H9 (cell line): Measurements from ENCODE around the gene MESP1. TPM values are rescaled to one million over a fixed set of nuclear protein-coding genes. Genes with fewer than 3 reads are reported as not detected.
A peak's percentile ranks its signal among the peaks of the same experiment; 100 is the strongest.

Experiments used
- DNase-seq: peaks from one replicate; pipeline ENCODE4 v3.0.0-alpha.2; 2017
- H2AFZ ChIP-seq: one replicate; pipeline ENCODE4 v1.6.1; 2013; ENCODE audit warnings: mild to moderate bottlenecking, low read length, control low read depth, moderate library complexity
- H2AK5ac ChIP-seq: 2 replicates; pipeline ENCODE4 v1.6.1; 2013; ENCODE audit warnings: low read length, control low read depth, mixed read lengths; ENCODE audit not compliant: insufficient read length
- H2BK120ac ChIP-seq: one replicate; pipeline ENCODE4 v1.6.1; 2013; ENCODE audit warnings: low read depth, mild to moderate bottlenecking, low read length, control low read depth, inconsistent platforms; ENCODE audit not compliant: poor library complexity, severe bottlenecking
- H2BK12ac ChIP-seq: 2 replicates; pipeline ENCODE4 v1.6.1; 2013; ENCODE audit warnings: low read length, control low read depth, mixed read lengths, low read depth; ENCODE audit not compliant: insufficient read length
- H2BK15ac ChIP-seq: 2 replicates; pipeline ENCODE4 v1.6.1; 2013; ENCODE audit warnings: low read depth, low read length, control low read depth
- H2BK20ac ChIP-seq: one replicate; pipeline ENCODE4 v1.6.1; 2013; ENCODE audit warnings: low read depth, mild to moderate bottlenecking, low read length, control low read depth, inconsistent platforms; ENCODE audit not compliant: poor library complexity, severe bottlenecking
- H2BK5ac ChIP-seq: 2 replicates; pipeline ENCODE4 v1.6.1; 2013; ENCODE audit warnings: low read length, control low read depth, mixed read lengths; ENCODE audit not compliant: insufficient read length
- H3K14ac ChIP-seq: 2 replicates; pipeline ENCODE4 v1.6.1; 2013; ENCODE audit warnings: low read length, control low read depth; ENCODE audit not compliant: insufficient read depth
- H3K18ac ChIP-seq: 2 replicates; pipeline ENCODE4 v1.6.1; 2013; ENCODE audit warnings: low read depth, mild to moderate bottlenecking, mixed read lengths, low read length, control low read depth; ENCODE audit not compliant: insufficient read length
- H3K23ac ChIP-seq: 2 replicates; pipeline ENCODE4 v1.6.1; 2013; ENCODE audit warnings: low read length, control low read depth, mixed read lengths, low read depth; ENCODE audit not compliant: insufficient read length
- H3K23me2 ChIP-seq: 2 replicates; pipeline ENCODE4 v1.6.1; 2013; ENCODE audit warnings: low read depth, mild to moderate bottlenecking, mixed read lengths, low read length, control low read depth; ENCODE audit not compliant: insufficient read length, poor library complexity, severe bottlenecking
- H3K27ac ChIP-seq: 2 replicates; pipeline ENCODE4 v1.5.1; 2013; ENCODE audit warnings: low read length, control low read depth, mixed read lengths, low read depth; ENCODE audit not compliant: insufficient read length
- H3K27me3 ChIP-seq: 2 replicates; pipeline ENCODE4 v1.6.1; 2013; ENCODE audit warnings: low read length, control low read depth, inconsistent platforms; ENCODE audit not compliant: insufficient read depth
- H3K4ac ChIP-seq: 2 replicates; pipeline ENCODE4 v1.6.1; 2013; ENCODE audit warnings: low read depth, mild to moderate bottlenecking, control low read depth, inconsistent platforms, low read length, moderate library complexity
- H3K4me1 ChIP-seq: 2 replicates; pipeline ENCODE4 v1.6.1; 2013; ENCODE audit warnings: low read length, control low read depth, inconsistent platforms; ENCODE audit not compliant: insufficient read depth
- H3K4me2 ChIP-seq: 2 replicates; pipeline ENCODE4 v1.6.1; 2013; ENCODE audit warnings: low read length, control low read depth, mixed read lengths; ENCODE audit not compliant: insufficient read length, insufficient read depth
- H3K56ac ChIP-seq: 2 replicates; pipeline ENCODE4 v1.6.1; 2013; ENCODE audit warnings: low read depth, mild to moderate bottlenecking, mixed read lengths, low read length, control low read depth; ENCODE audit not compliant: insufficient read length
- H3K79me1 ChIP-seq: 2 replicates; pipeline ENCODE4 v1.6.1; 2013; ENCODE audit warnings: low read depth, mild to moderate bottlenecking, moderate library complexity, low read length, control low read depth, inconsistent platforms; ENCODE audit not compliant: insufficient read depth, poor library complexity, severe bottlenecking
- H3K79me2 ChIP-seq: 2 replicates; pipeline ENCODE4 v1.6.1; 2013; ENCODE audit warnings: low read length, control low read depth, inconsistent platforms; ENCODE audit not compliant: insufficient read depth
- H3K9ac ChIP-seq: 2 replicates; pipeline ENCODE4 v1.6.1; 2013; ENCODE audit warnings: low read length, control low read depth, mixed read lengths; ENCODE audit not compliant: insufficient read length; ENCODE audit errors: extremely low read depth
- H3K9me3 ChIP-seq: one replicate; pipeline ENCODE4 v1.6.1; 2013; ENCODE audit warnings: low read depth, low read length, inconsistent platforms; ENCODE audit not compliant: control insufficient read depth
- H3T11ph ChIP-seq: one replicate; pipeline ENCODE4 v1.6.1; 2013; ENCODE audit warnings: mild to moderate bottlenecking, low read length, control low read depth, inconsistent platforms
- H4K20me1 ChIP-seq: one replicate; pipeline ENCODE4 v1.6.1; 2013; ENCODE audit not compliant: control insufficient read depth, insufficient read length, insufficient read depth
- H4K5ac ChIP-seq: 2 replicates; pipeline ENCODE4 v1.6.1; 2013; ENCODE audit warnings: low read depth, mild to moderate bottlenecking, mixed read lengths, low read length, control low read depth; ENCODE audit not compliant: insufficient read length
- H4K8ac ChIP-seq: replicated peaks from 2 replicates; pipeline ENCODE4 v1.6.1; 2013; ENCODE audit warnings: low read length, control low read depth, mixed read lengths, low read depth; ENCODE audit not compliant: insufficient read length
- H4K91ac ChIP-seq: 2 replicates; pipeline ENCODE4 v1.6.1; 2013; ENCODE audit warnings: low read depth, mild to moderate bottlenecking, moderate library complexity, mixed read lengths, low read length, control low read depth; ENCODE audit not compliant: insufficient read length
- H3K27ac Mint-ChIP-seq, 3 experiments: 2 replicates in 2 of 3; 3 replicates in 1 of 3; pipeline ENCODE4 v1.8.0; 2020 to 2021; ENCODE audit warnings: mixed read lengths in 3 of 3, mild to moderate bottlenecking in 1 of 3, moderate library complexity in 1 of 3
- H3K27me3 Mint-ChIP-seq: 2 replicates; pipeline ENCODE4 v1.8.0; 2021; ENCODE audit warnings: low read depth, mild to moderate bottlenecking, moderate library complexity, mixed read lengths
- H3K36me3 Mint-ChIP-seq, 3 experiments: 2 replicates in 2 of 3; 3 replicates in 1 of 3; pipeline ENCODE4 v1.8.0; 2020 to 2021; ENCODE audit warnings: low read depth in 3 of 3, mixed read lengths in 3 of 3; ENCODE audit not compliant: insufficient read depth in 1 of 3
- H3K4me1 Mint-ChIP-seq, 2 experiments: 2 replicates each; pipeline ENCODE4 v1.8.0; 2020; ENCODE audit warnings: mixed read lengths in 2 of 2
- H3K4me3 Mint-ChIP-seq, 2 experiments: 2 replicates in 1 of 2; 3 replicates in 1 of 2; pipeline ENCODE4 v1.8.0; 2020 to 2021; ENCODE audit warnings: mild to moderate bottlenecking in 2 of 2, mixed read lengths in 2 of 2, moderate library complexity in 1 of 2
- H3K9me3 Mint-ChIP-seq, 2 experiments: 2 replicates in 1 of 2; 3 replicates in 1 of 2; pipeline ENCODE4 v1.8.0; 2020; ENCODE audit warnings: mild to moderate bottlenecking in 2 of 2, mixed read lengths in 2 of 2, moderate library complexity in 1 of 2
- CTCF ChIP-seq: fragments of 200-600 bp; sonication (generic); conservative IDR thresholded peaks from 3 replicates; pipeline ENCODE4 v1.8.0; 2021; ENCODE audit warnings: antibody characterized with exemption, mild to moderate bottlenecking
- WGBS: extraction: QIAGEN DNeasy Blood & Tissue Kit; methylation state at CpG from one replicate; pipeline ENCODE4 v1.1.7; 2013; ENCODE audit warnings: missing lambda C conversion rate, low lambda C conversion rate, mixed read lengths; ENCODE audit not compliant: insufficient read length; ENCODE audit errors: extremely low coverage; 5-methylcytosine and 5-hydroxymethylcytosine counted together
- total RNA-seq: library from RNA; stranded (reverse); gene quantifications from 2 replicates; pipeline ENCODE4 v1.2.1, GENCODE V29; 2021

MESP1 gene
- total RNA-seq, 1 experiment from 2014 or later: not detected

GRCh38 chr15:89781891-89782618 is 31.0 kb upstream of the MESP1 start:
- Histone ChIP-seq H3T11ph (no peak overlapping the region), H3K4me1 (peaks cover 6% of the 10 kb centered on the region), H3K23ac (no peak overlapping the region), H2BK120ac (no peak overlapping the region), H3K9ac (no peak overlapping the region), H3K4ac (no peak overlapping the region), H2BK15ac (0 out of 2 replicates have a peak overlapping the region, but pooled peaks have one; percentile 24), H3K18ac (no peak overlapping the region), H3K27me3 (no peaks in the 10 kb centered on the region; the same call in 1 of the 2 replicates), H3K79me2 (no peaks in the 10 kb centered on the region), H2AK5ac (no peak overlapping the region), H3K79me1 (no peaks in the 10 kb centered on the region), H4K5ac (no peak overlapping the region), H3K9me3 (no peaks in the 10 kb centered on the region), H3K4me2 (no peak overlapping the region), H3K23me2 (no peaks in the 10 kb centered on the region), H3K56ac (no peak overlapping the region), H4K20me1 (no peaks in the 10 kb centered on the region), H4K8ac (no peak overlapping the region), H3K14ac (no peak overlapping the region), H2BK5ac (no peak overlapping the region), H2BK20ac (no peak overlapping the region), H4K91ac (no peak overlapping the region), H2BK12ac (no peak overlapping the region), H3K27ac (no peak overlapping the region), H2AFZ (no peak overlapping the region)
- TF ChIP-seq CTCF: no peak
- Mint-ChIP-seq H3K27me3 (peaks cover 51% of the 10 kb centered on the region), H3K4me3 (no peak overlapping the region), H3K36me3 (no peaks in the 10 kb centered on the region; a peak in 1 of 7 replicates), H3K9me3 (no peaks in the 10 kb centered on the region), H3K4me1 (peaks cover 21 to 25% of the 10 kb centered on the region in 2 experiments), H3K27ac (peak overlapping the region in 1 of 3 experiments; percentile 53; a peak in 2 of 7 replicates)
- DNase-seq: peak; percentile 41
- no CpG with 5 or more reads among the region's 15 CpGs for WGBS
